Measurements from ENCODE around the gene PADI1.

DNA sequence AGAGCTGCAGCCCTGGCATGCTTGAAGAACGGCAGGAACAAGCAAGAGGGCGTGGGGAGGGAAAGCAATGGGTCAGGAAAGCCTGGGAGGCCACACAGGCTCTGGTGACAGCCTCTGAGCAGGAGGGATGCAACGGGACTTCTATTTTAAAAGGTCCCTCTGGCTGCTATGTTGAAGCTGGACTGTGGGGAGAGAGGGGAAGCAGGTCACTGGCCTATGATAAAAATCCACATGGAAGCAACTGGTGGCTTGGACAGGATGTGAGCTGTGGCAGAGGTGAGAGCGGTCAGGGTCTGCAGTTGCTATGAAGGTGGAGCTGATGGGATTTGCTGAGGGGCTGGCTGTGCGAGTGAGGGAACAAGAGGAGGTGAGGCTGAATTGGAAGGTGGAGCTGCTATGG lies 11.2 kb downstream of the PADI1 start:
- TF ChIP-seq CTCF (IDR thresholded peaks at IDR 0.05; ENCODE audit: insufficient read depth, low read depth, low read length) (no peak), EZH2 (IDR thresholded peaks at IDR 0.05; ENCODE audit: insufficient read depth, low read length) (no peak)
